HCT116 (cell line): ENCODE results near the gene BRD7. TPM values are rescaled to one million over a fixed set of nuclear protein-coding genes. Genes with fewer than 3 reads are reported as not detected.

Experiments
- ATAC-seq: fragments of 200-7000 bp; cut with Tn5 transposase; 2 replicates; pipeline ENCODE4 v1.9.1; 2020; ENCODE audit warnings: mild to moderate bottlenecking, moderate library complexity
- BruUV-seq: library from RNA; stranded (reverse); fragments of 400-500 nt; replicated peaks from 2 replicates; lab custom pipeline; 2021; lab: Mats Ljungman, UMichigan
- CTCF ChIA-PET: fragments of 300-600 bp; sonication (Branson Sonifier 250); formaldehyde crosslinking; loops from one replicate; lab custom pipeline; 2021; ENCODE audit warnings: antibody characterized with exemption; lab: Charles Lee
- POLR2A ChIA-PET: fragments of 300-600, 350-600 bp; sonication (Branson Sonifier 250); formaldehyde crosslinking; loops from one replicate; lab custom pipeline; 2021; ENCODE audit warnings: antibody characterized with exemption; lab: Charles Lee
- RAD21 ChIA-PET, 2 experiments: fragments of 300-600 bp; sonication (Branson Sonifier 250); formaldehyde crosslinking; loops; one replicate each; lab custom pipeline; 2023; ENCODE audit warnings: low total read pairs in 2 of 2; ENCODE audit not compliant: uncharacterized antibody in 2 of 2, unreplicated experiment in 2 of 2, low non-redundant PET in 1 of 2; lab: Charles Lee
- DNase-seq: peaks from one replicate; pipeline ENCODE4 v3.0.0-alpha.2; 2010; ENCODE audit warnings: low read depth, low spot score
- H2AFZ ChIP-seq: fragments of 200-600 bp; shearing (Covaris generic), sonication (generic); 2 replicates; pipeline ENCODE4 v1.6.1; 2017; ENCODE audit warnings: low read depth, mixed run types, mixed read lengths, antibody characterized with exemption, low read length; ENCODE audit not compliant: poor library complexity, severe bottlenecking
- H3K27ac ChIP-seq: 2 replicates; pipeline ENCODE4 v1.5.1; 2012; ENCODE audit warnings: low read depth, low read length
- H3K27me3 ChIP-seq: fragments of 200-600 bp; sonication (generic); 2 replicates; pipeline ENCODE4 v1.6.1; 2016; ENCODE audit warnings: mixed run types, low read length, mixed read lengths; ENCODE audit not compliant: insufficient read depth
- H3K36me3 ChIP-seq, 2 experiments: fragments of 200-500 bp in 1 of 2; fragments of 200-600 bp in 1 of 2; sonication (Bioruptor generic) in 1 of 2; sonication (generic) in 1 of 2; 2 replicates each; pipeline versions ENCODE4 v1.5.1 to v1.6.1; 2014 to 2016; ENCODE audit warnings: low read length in 2 of 2, inconsistent platforms in 1 of 2, mixed read lengths in 1 of 2, mixed run types in 1 of 2; ENCODE audit not compliant: insufficient read depth in 2 of 2, control insufficient read depth in 1 of 2
- H3K4me1 ChIP-seq, 2 experiments: fragments of 200-600 bp in 1 of 2; sonication (generic) in 1 of 2; 2 replicates each; pipeline versions ENCODE4 v1.5.1 to v1.6.1; 2012 to 2017; ENCODE audit warnings: low read length in 2 of 2, inconsistent platforms in 1 of 2, mild to moderate bottlenecking in 1 of 2, mixed read lengths in 1 of 2, mixed run types in 1 of 2, moderate library complexity in 1 of 2; ENCODE audit not compliant: insufficient read depth in 2 of 2, control insufficient read depth in 1 of 2
- H3K4me2 ChIP-seq: fragments of 200-600 bp; sonication (generic); 2 replicates; pipeline ENCODE4 v1.6.1; 2017; ENCODE audit warnings: mixed run types, low read length, mixed read lengths
- H3K4me3 ChIP-seq, 2 experiments: fragments of 200-600 bp in 1 of 2; sonication (generic) in 1 of 2; replicated peaks in 1 of 2; 2 replicates each; pipeline ENCODE4 v1.5.1; 2011 to 2016; ENCODE audit warnings: low read length in 2 of 2, control low read depth in 1 of 2, low read depth in 1 of 2, mild to moderate bottlenecking in 1 of 2, mixed read lengths in 1 of 2, mixed run types in 1 of 2
- H3K79me2 ChIP-seq: fragments of 200-600 bp; sonication (generic); 2 replicates; pipeline ENCODE4 v1.6.1; 2017; ENCODE audit warnings: mild to moderate bottlenecking, mixed run types, low read length, moderate library complexity, mixed read lengths; ENCODE audit not compliant: insufficient read depth
- H3K9ac ChIP-seq: fragments of 200-600 bp; sonication (generic); 2 replicates; pipeline ENCODE4 v1.6.1; 2016; ENCODE audit warnings: low read length, mixed read lengths
- H3K9me2 ChIP-seq: fragments of 200-600 bp; sonication (generic), shearing (Covaris generic); 2 replicates; pipeline ENCODE4 v1.6.1; 2017; ENCODE audit warnings: mixed run types, mild to moderate bottlenecking, moderate library complexity; ENCODE audit not compliant: insufficient read depth
- H3K9me3 ChIP-seq, 2 experiments: fragments of 200-500 bp in 1 of 2; fragments of 200-600 bp in 1 of 2; sonication (Bioruptor generic) in 1 of 2; sonication (generic) in 1 of 2; 2 replicates each; pipeline ENCODE4 v1.6.1; 2014 to 2017; ENCODE audit warnings: low read length in 2 of 2, mixed read lengths in 2 of 2, inconsistent platforms in 1 of 2, low read depth in 1 of 2, mild to moderate bottlenecking in 1 of 2, mixed run types in 1 of 2, moderate library complexity in 1 of 2; ENCODE audit not compliant: control insufficient read depth in 1 of 2, insufficient read depth in 1 of 2
- H4K20me1 ChIP-seq: fragments of 200-600 bp; sonication (generic), shearing (Covaris generic); 2 replicates; pipeline ENCODE4 v1.6.1; 2017; ENCODE audit warnings: mixed run types, mild to moderate bottlenecking, moderate library complexity; ENCODE audit not compliant: insufficient read depth
- ATF3 ChIP-seq: IDR thresholded peaks from 2 replicates; pipeline ENCODE4 v1.6.1; 2012
- CEBPB ChIP-seq: IDR thresholded peaks from 2 replicates; pipeline ENCODE4 v1.6.1; 2012; ENCODE audit warnings: low read depth
- CTCF ChIP-seq, 3 experiments: fragments of 200-600 bp in 1 of 3; sonication (generic) in 1 of 3; IDR thresholded peaks in 2 of 3; conservative IDR thresholded peaks in 1 of 3; 2 replicates each; pipeline ENCODE4 v1.5.1; 2012 to 2017; ENCODE audit warnings: low read depth in 2 of 3, low read length in 2 of 3, antibody characterized with exemption in 1 of 3, borderline replicate concordance in 1 of 3, control low read depth in 1 of 3, mild to moderate bottlenecking in 1 of 3, mixed read lengths in 1 of 3, mixed run types in 1 of 3, moderate library complexity in 1 of 3; ENCODE audit not compliant: insufficient read depth in 1 of 3
- EGR1 ChIP-seq: IDR thresholded peaks from 2 replicates; pipeline ENCODE4 v1.6.1; 2012; ENCODE audit warnings: low read depth
- ELF1 ChIP-seq: IDR thresholded peaks from 2 replicates; pipeline ENCODE4 v1.6.1; 2012; ENCODE audit warnings: low read depth, borderline replicate concordance
- EZH2phosphoT487 ChIP-seq: fragments of 200-600 bp; IDR thresholded peaks from 2 replicates; pipeline ENCODE4 v1.6.1; 2018; ENCODE audit warnings: antibody characterized with exemption, borderline replicate concordance
- FOSL1 ChIP-seq: IDR thresholded peaks from 2 replicates; pipeline ENCODE4 v1.6.1; 2012; ENCODE audit warnings: low read depth
- JUND ChIP-seq: IDR thresholded peaks from 2 replicates; pipeline ENCODE4 v1.6.1; 2012
- MAX ChIP-seq: IDR thresholded peaks from 2 replicates; pipeline ENCODE4 v1.6.1; 2012
- POLR2A ChIP-seq: IDR thresholded peaks from 2 replicates; pipeline ENCODE4 v1.7.0; 2011; ENCODE audit warnings: borderline replicate concordance; ENCODE audit not compliant: insufficient read depth, insufficient read length; ENCODE audit errors: extremely low read depth
- POLR2AphosphoS5 ChIP-seq: IDR thresholded peaks from 2 replicates; pipeline ENCODE4 v1.6.1; 2011; ENCODE audit warnings: mild to moderate bottlenecking, low read depth, low read length, moderate library complexity
- RAD21 ChIP-seq: IDR thresholded peaks from 2 replicates; pipeline ENCODE4 v1.6.1; 2012; ENCODE audit warnings: low read depth, mild to moderate bottlenecking
- SIN3A ChIP-seq: IDR thresholded peaks from 2 replicates; pipeline ENCODE4 v1.6.1; 2012; ENCODE audit warnings: low read depth
- SP1 ChIP-seq: IDR thresholded peaks from 2 replicates; pipeline ENCODE4 v1.6.1; 2012; ENCODE audit warnings: low read depth
- SRF ChIP-seq: IDR thresholded peaks from 2 replicates; pipeline ENCODE4 v1.6.1; 2012; ENCODE audit warnings: low read depth
- YY1 ChIP-seq: IDR thresholded peaks from 2 replicates; pipeline ENCODE4 v1.6.1; 2011; ENCODE audit warnings: low read length, low read depth, moderate library complexity, mild to moderate bottlenecking; ENCODE audit not compliant: insufficient replicate concordance; ENCODE audit errors: extremely low read depth
- ZFX ChIP-seq: fragments of 450-650 bp; IDR thresholded peaks from 2 replicates; pipeline ENCODE4 v1.6.1; 2017
- ZNF274 ChIP-seq: fragments of 200-500 bp; sonication (Bioruptor generic); IDR thresholded peaks from 2 replicates; pipeline ENCODE4 v1.6.1; 2014; ENCODE audit warnings: mild to moderate bottlenecking, low read depth, low read length, inconsistent platforms
- intact Hi-C: fragments of 100-400 bp; cut with micrococcal nuclease; formaldehyde crosslinking; loops from 2 replicates; pipeline ENCODE4 v1.10.0; 2022
- total RNA-seq: library from RNA; stranded (reverse); gene quantifications from one replicate; pipeline ENCODE4 v1.2.1, GENCODE V29; 2021; ENCODE audit not compliant: unreplicated experiment

The BRD7 gene
- total RNA-seq, 1 experiment from 2014 or later, result 85.4 TPM

- RAD21 ChIA-PET, result no interaction called here
Measured at GRCh38 chr16:50360033-50360778, 8.6 kb downstream of the BRD7 start.

More at GRCh38 chr16:50360033-50360778, 8.6 kb downstream of the BRD7 start:
- TF ChIP-seq FOSL1, result no peak
- no peak for TF ChIP-seq EGR1
- no peak for TF ChIP-seq ELF1
- TF ChIP-seq SP1, result no peak
- TF ChIP-seq POLR2AphosphoS5, result no peak
- TF ChIP-seq YY1, result no peak
- TF ChIP-seq EZH2phosphoT487, result no peak
- no peak for TF ChIP-seq CEBPB
- TF ChIP-seq POLR2A, result no peak
- TF ChIP-seq CTCF (IDR thresholded peaks at IDR 0.05 in 2 of 3, conservative IDR thresholded peaks at IDR 0.05 in 1 of 3; ENCODE audit: borderline replicate concordance in 1 of 3, insufficient read depth in 1 of 3, low read depth in 2 of 3, low read length in 2 of 3), result no peak
- no peak for TF ChIP-seq JUND
- no peak for TF ChIP-seq RAD21
- no peak for TF ChIP-seq SIN3A
- no peak for TF ChIP-seq ZNF274
- TF ChIP-seq SRF, result no peak
- TF ChIP-seq ZFX, result no peak
- no peak for TF ChIP-seq MAX
- no peak for TF ChIP-seq ATF3
- CTCF ChIA-PET, result interaction anchor here (1.0 to 1.8 kb wide), 2 partner anchors 305 to 335 kb away, joined by 3 to 5 read pairs; partner anchors contain the start of gene CNEP1R1
- Histone ChIP-seq H2AFZ (no peak overlapping the region), H3K9me2 (no peaks in the 10 kb centered on the region), H3K9ac (no peak overlapping the region), H3K4me1 (no peaks in the 10 kb centered on the region), H3K27ac (no peak overlapping the region), H4K20me1 (peaks cover 3% of the 10 kb centered on the region; the same call in 1 of the 2 replicates), H3K9me3 (no peaks in the 10 kb centered on the region), H3K4me3 (no peak overlapping the region), H3K79me2 (peaks cover 96% of the 10 kb centered on the region), H3K36me3 (peaks cover 29 to 48% of the 10 kb centered on the region in 2 experiments), H3K27me3 (no peaks in the 10 kb centered on the region), H3K4me2 (no peak overlapping the region)
- ATAC-seq (no peak), DNase-seq (no peak)
- intact Hi-C loops, result no loop called here
- POLR2A ChIA-PET, result no interaction called here
- BruUV-seq, result no TSS peak
